Kidney (tissue), 14 donors: ENCODE results near the gene PPFIA1. TPM values are rescaled to one million over a fixed set of nuclear protein-coding genes. Genes with fewer than 3 reads are reported as not detected.

ENCODE experiments used
- DNase-seq, 5 donors: peaks; one replicate each; pipeline ENCODE4 v3.0.0-alpha.2; 2013 to 2020
- FAIRE-seq: peaks from 2 replicates; lab custom pipeline; 2012; peaks lifted over from hg19 to GRCh38; lab: Jason Lieb, UNC
- H3K27ac ChIP-seq, 2 donors: one replicate each; pipeline ENCODE4 v1.7.0; 2013; ENCODE audit warnings: low read depth in 2 of 2, low read length in 2 of 2, inconsistent platforms in 1 of 2
- H3K27me3 ChIP-seq: one replicate; pipeline ENCODE4 v1.7.1; 2013; ENCODE audit warnings: low read length, inconsistent platforms; ENCODE audit not compliant: control insufficient read depth, insufficient read depth
- H3K36me3 ChIP-seq, 3 donors: one replicate each; pipeline versions ENCODE4 v1.7.0 to v1.7.1; 2013; ENCODE audit warnings: low read length in 3 of 3, control low read depth in 1 of 3, inconsistent platforms in 1 of 3; ENCODE audit not compliant: insufficient read depth in 3 of 3, control insufficient read depth in 2 of 3
- H3K4me1 ChIP-seq, 3 donors: one replicate each; pipeline versions ENCODE4 v1.7.0 to v1.7.1; 2013; ENCODE audit warnings: low read length in 3 of 3, inconsistent platforms in 1 of 3, low read depth in 1 of 3; ENCODE audit not compliant: control insufficient read depth in 2 of 3, insufficient read depth in 2 of 3
- H3K4me3 ChIP-seq, 3 donors: one replicate each; pipeline versions ENCODE4 v1.7.0 to v1.8.1; 2013; ENCODE audit warnings: low read length in 3 of 3, control low read depth in 1 of 3, inconsistent platforms in 1 of 3
- H3K9ac ChIP-seq, 3 donors: one replicate each; pipeline versions ENCODE4 v1.7.0 to v1.7.1; 2013; ENCODE audit warnings: low read length in 3 of 3, control low read depth in 1 of 3, inconsistent platforms in 1 of 3
- H3K9me3 ChIP-seq, 3 donors: one replicate each; pipeline versions ENCODE4 v1.7.0 to v1.7.1; 2013; ENCODE audit warnings: low read length in 3 of 3, control low read depth in 1 of 3, inconsistent platforms in 1 of 3; ENCODE audit not compliant: control insufficient read depth in 2 of 3, insufficient read depth in 1 of 3
- CTCF ChIP-seq: IDR thresholded peaks from 3 replicates; pipeline ENCODE4 v1.5.1; 2012; ENCODE audit warnings: mild to moderate bottlenecking, moderate library complexity, borderline replicate concordance; ENCODE audit not compliant: insufficient read depth; ENCODE audit errors: extremely low read depth
- intact Hi-C: fragments of 100-400 bp; cut with DNase I; formaldehyde crosslinking; loops from one replicate; pipeline ENCODE4 v1.11.1; 2022
- polyA plus RNA-seq: library from polyadenylated mRNA; stranded (reverse); fragments of 350-450 nt; fragmentation: Illumina TruSeq; extraction: RNeasy Lipid Tissue Mini Kit (QIAGEN cat#74804); gene quantifications from one replicate; pipeline ENCODE4 v1.2.3, GENCODE V29; 2014; ENCODE audit warnings: low read depth, low replicate concordance; ENCODE audit not compliant: insufficient read depth
- total RNA-seq: library from RNA; stranded (reverse); fragmentation: NEBNext Ultra II Directional; extraction: Animal tissue kit (Norgen Biotek cat#: 25700); gene quantifications from one replicate; pipeline ENCODE4 v1.2.1, GENCODE V29; 2021
- donor health status: control.
- donor health status: control.
- donor health status: control.
- donor health status: control.
- donor health status: control.
- donor health status: DM: yes; HTN: yes; CAD: no.
- donor health status: Normal renal cell carcinoma (clear cell type).

The PPFIA1 gene
- total and polyA plus RNA-seq, 2 donors from 2014 or later, result 19.1 to 53.0 TPM

DNA sequence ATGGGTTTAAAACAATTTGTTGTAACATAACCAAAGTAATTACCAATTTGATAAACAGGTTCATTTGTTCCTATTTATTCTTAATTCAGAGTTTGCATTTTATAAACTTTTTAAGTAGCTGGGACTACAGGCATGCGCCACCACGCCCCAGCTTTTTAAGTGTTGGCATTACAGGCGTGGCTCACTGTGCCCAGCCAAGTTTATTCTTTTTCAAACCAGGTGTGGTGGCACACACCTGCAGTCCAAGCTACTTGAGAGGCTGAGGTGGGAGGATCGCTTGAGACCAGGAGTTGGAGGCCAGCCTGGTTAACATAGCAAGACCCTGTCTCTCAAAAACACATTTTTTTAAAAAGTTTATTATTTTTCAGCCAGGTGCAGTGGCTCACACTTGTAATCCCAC lies 19.1 kb downstream of the PPFIA1 start:
- H3K9me3 ChIP-seq, result no peaks in the 10 kb centered on the region
- peaks cover 2 to 9% (median 7%) of the 10 kb centered on the region in 3 donors for H3K36me3 ChIP-seq
- H3K4me3 ChIP-seq, result no peak overlapping the region
- H3K9ac ChIP-seq, result no peak overlapping the region
- no peak for DNase-seq
- no peaks in the 10 kb centered on the region for H3K27me3 ChIP-seq
- no peak for TF ChIP-seq CTCF
- H3K4me1 ChIP-seq, result no peaks in the 10 kb centered on the region
- intact Hi-C loops, result no loop called here
- no peak for FAIRE-seq
- no peak overlapping the region for H3K27ac ChIP-seq

GRCh38 chr11:70290361-70291065 lies 20.0 kb downstream of the PPFIA1 start:
- no peak for FAIRE-seq
- Histone ChIP-seq H3K27ac (no peak overlapping the region), H3K9me3 (no peaks in the 10 kb centered on the region), H3K4me3 (no peak overlapping the region), H3K36me3 (peaks cover 2 to 7% (median 5%) of the 10 kb centered on the region in 3 donors), H3K4me1 (no peaks in the 10 kb centered on the region), H3K27me3 (no peaks in the 10 kb centered on the region), H3K9ac (no peak overlapping the region)
- TF ChIP-seq CTCF, result no peak
- intact Hi-C loops, result no loop called here
- no peak for DNase-seq

- intact Hi-C loops, result no loop called here
These were observed 21.7 kb downstream of the PPFIA1 start for GRCh38 chr11:70292166-70292565.

More at GRCh38 chr11:70292166-70292565, 21.7 kb downstream of the PPFIA1 start:
- TF ChIP-seq CTCF, result no peak
- H3K9me3 ChIP-seq, result no peaks in the 10 kb centered on the region
- DNase-seq (no peak), FAIRE-seq (no peak)
- no peak overlapping the region for H3K9ac ChIP-seq
- H3K4me1 ChIP-seq, result no peaks in the 10 kb centered on the region
- no peak overlapping the region for H3K27ac ChIP-seq
- H3K4me3 ChIP-seq, result no peak overlapping the region
- H3K36me3 ChIP-seq, result peaks cover 0 to 7% (median 2%) of the 10 kb centered on the region in 3 donors
- no peaks in the 10 kb centered on the region for H3K27me3 ChIP-seq
